Chondrocyte (in vitro differentiated cells): ENCODE data around the gene OR4C45. TPM values are rescaled to one million over a fixed set of nuclear protein-coding genes. Genes with fewer than 3 reads are reported as not detected.
"Not testable (repeated sequence)": the region's sequence is repeated elsewhere in the genome, so short reads cannot be mapped to it uniquely, and the experiment has no call there.

ENCODE experiments used
- DNase-seq: peaks from one replicate; pipeline ENCODE4 v3.0.0; 2021; ENCODE audit warnings: mixed read lengths, low spot score
- H3K27ac Mint-ChIP-seq: one replicate; pipeline ENCODE4 v1.8.0; 2021; ENCODE audit warnings: mild to moderate bottlenecking, moderate library complexity, mixed read lengths; ENCODE audit not compliant: unreplicated experiment
- H3K27me3 Mint-ChIP-seq: 2 replicates; pipeline ENCODE4 v1.8.0; 2021; ENCODE audit warnings: low read depth, mixed read lengths
- H3K36me3 Mint-ChIP-seq: 2 replicates; pipeline ENCODE4 v1.8.0; 2021; ENCODE audit warnings: low read depth, mixed read lengths
- H3K4me1 Mint-ChIP-seq: 2 replicates; pipeline ENCODE4 v1.8.0; 2021; ENCODE audit warnings: low read depth, mild to moderate bottlenecking, mixed read lengths
- H3K4me3 Mint-ChIP-seq: one replicate; pipeline ENCODE4 v1.8.0; 2021; ENCODE audit warnings: mild to moderate bottlenecking, moderate library complexity, mixed read lengths; ENCODE audit not compliant: unreplicated experiment
- H3K9me3 Mint-ChIP-seq: 2 replicates; pipeline ENCODE4 v1.8.0; 2021; ENCODE audit warnings: low read depth, mixed read lengths
- total RNA-seq: library from RNA; stranded (reverse); gene quantifications from 3 replicates; pipeline ENCODE4 v1.2.1, GENCODE V29; 2021
- TF ChIP-seq, protein P1 (sequence below): fragments of 200-600 bp; sonication (generic); IDR thresholded peaks from 2 replicates; pipeline ENCODE4 v1.5.0; 2021; ENCODE audit warnings: antibody characterized with exemption, mild to moderate bottlenecking, moderate library complexity

The OR4C45 gene
- total RNA-seq, 1 donor from 2014 or later: not detected

DNA sequence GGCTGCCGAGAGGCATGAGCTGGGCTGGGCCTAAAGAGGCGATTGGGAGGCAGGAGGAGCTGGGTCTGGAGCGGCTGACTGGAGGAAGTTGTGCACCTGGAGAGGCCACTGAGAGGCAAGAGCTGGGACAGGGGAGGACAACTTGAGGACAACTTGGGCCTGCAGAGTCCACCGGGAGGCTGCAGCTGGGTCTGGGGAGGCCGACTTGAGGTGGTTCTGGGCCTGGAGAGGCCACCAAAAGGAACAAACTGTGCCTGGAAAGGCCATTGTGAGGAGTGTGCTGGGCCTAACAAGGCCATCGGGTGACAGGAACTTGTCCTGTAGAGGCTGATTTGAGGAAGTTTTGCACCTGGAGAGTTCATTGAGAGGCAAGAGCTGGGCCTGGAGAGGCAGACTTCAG lies 41.5 kb downstream of the OR4C45 start:
- TF ChIP-seq, protein P1, sequence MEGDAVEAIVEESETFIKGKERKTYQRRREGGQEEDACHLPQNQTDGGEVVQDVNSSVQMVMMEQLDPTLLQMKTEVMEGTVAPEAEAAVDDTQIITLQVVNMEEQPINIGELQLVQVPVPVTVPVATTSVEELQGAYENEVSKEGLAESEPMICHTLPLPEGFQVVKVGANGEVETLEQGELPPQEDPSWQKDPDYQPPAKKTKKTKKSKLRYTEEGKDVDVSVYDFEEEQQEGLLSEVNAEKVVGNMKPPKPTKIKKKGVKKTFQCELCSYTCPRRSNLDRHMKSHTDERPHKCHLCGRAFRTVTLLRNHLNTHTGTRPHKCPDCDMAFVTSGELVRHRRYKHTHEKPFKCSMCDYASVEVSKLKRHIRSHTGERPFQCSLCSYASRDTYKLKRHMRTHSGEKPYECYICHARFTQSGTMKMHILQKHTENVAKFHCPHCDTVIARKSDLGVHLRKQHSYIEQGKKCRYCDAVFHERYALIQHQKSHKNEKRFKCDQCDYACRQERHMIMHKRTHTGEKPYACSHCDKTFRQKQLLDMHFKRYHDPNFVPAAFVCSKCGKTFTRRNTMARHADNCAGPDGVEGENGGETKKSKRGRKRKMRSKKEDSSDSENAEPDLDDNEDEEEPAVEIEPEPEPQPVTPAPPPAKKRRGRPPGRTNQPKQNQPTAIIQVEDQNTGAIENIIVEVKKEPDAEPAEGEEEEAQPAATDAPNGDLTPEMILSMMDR: no peak
- H3K9me3 Mint-ChIP-seq: peaks cover 86% of the 10 kb centered on the region
- no peaks in the 10 kb centered on the region for H3K4me1 Mint-ChIP-seq
- H3K27ac Mint-ChIP-seq: no peak overlapping the region
- H3K4me3 Mint-ChIP-seq: no peak overlapping the region
- no peak for DNase-seq
- H3K27me3 Mint-ChIP-seq: no peaks in the 10 kb centered on the region
- H3K36me3 Mint-ChIP-seq: peaks cover 6% of the 10 kb centered on the region

- Mint-ChIP-seq H3K36me3 (peaks cover 6% of the 10 kb centered on the region), H3K9me3 (peaks cover 89% of the 10 kb centered on the region), H3K27ac (no peak overlapping the region), H3K4me1 (no peaks in the 10 kb centered on the region), H3K4me3 (no peak overlapping the region), H3K27me3 (no peaks in the 10 kb centered on the region)
- TF ChIP-seq, protein P1: no peak
- no peak for DNase-seq
Observed at GRCh38 chr11:50075856-50076255, 43.2 kb downstream of the OR4C45 start.

- H3K27me3 Mint-ChIP-seq: no peaks in the 10 kb centered on the region
- no peak overlapping the region for H3K27ac Mint-ChIP-seq
- no peak overlapping the region for H3K4me3 Mint-ChIP-seq
- peaks cover 4% of the 10 kb centered on the region for H3K36me3 Mint-ChIP-seq
- no peaks in the 10 kb centered on the region for H3K4me1 Mint-ChIP-seq
- DNase-seq: no peak
- peaks cover 78% of the 10 kb centered on the region for H3K9me3 Mint-ChIP-seq
- TF ChIP-seq, protein P1: no peak
Observed at GRCh38 chr11:50077526-50077925, 44.9 kb downstream of the OR4C45 start.

- Mint-ChIP-seq H3K9me3 (peaks cover 80% of the 10 kb centered on the region), H3K4me3 (no peak overlapping the region), H3K27me3 (no peaks in the 10 kb centered on the region), H3K36me3 (peaks cover 4% of the 10 kb centered on the region), H3K27ac (no peak overlapping the region), H3K4me1 (no peaks in the 10 kb centered on the region)
- DNase-seq: no peak
- TF ChIP-seq, protein P1: no peak
Observed at GRCh38 chr11:50078001-50078400, 45.3 kb downstream of the OR4C45 start.

DNA sequence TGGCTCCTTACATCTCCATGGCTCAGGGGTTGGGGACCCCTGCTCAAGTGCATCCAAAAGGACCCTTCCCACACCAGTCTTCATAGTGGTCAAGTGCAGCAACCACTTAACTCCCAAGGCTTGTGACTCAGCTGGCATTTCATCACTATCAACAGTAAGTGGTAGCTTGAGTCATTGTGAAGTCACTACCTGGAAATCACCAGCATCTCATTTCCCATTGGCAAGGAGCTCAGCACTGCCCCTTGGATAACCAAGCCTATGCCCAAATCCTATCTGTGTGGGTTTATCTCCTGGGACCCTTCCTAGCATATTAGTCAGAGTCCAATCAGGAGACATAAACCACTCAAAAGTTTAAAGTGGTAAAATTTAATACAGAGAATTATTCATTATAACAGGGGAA lies 46.3 kb downstream of the OR4C45 start:
- DNase-seq, H3K27me3 Mint-ChIP-seq, H3K4me1 Mint-ChIP-seq, H3K36me3 Mint-ChIP-seq, H3K4me3 Mint-ChIP-seq, H3K27ac Mint-ChIP-seq: not testable (repeated sequence)
- peaks cover 80% of the 10 kb centered on the region for H3K9me3 Mint-ChIP-seq

DNA sequence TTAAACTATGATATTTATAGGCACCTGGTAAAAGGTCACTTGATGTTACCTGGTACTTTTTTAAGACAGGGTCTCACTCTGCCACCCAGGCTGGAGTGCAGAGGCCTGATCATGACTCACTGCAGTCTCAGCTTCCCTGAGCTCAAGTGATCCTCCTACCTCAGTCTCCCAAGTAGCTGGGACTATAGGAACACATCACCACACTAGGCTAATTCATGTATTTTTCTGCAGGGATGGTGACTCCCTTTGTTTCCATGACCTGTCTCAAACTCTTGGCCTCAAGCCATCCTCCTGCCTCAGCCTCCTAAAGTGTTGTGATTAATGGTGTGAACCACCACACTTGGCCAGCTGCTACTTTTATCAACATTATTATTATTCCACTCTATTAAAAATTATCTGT lies 47.6 kb downstream of the OR4C45 start:
- H3K4me3 Mint-ChIP-seq: no peak overlapping the region
- H3K36me3 Mint-ChIP-seq: peaks cover 4% of the 10 kb centered on the region
- H3K4me1 Mint-ChIP-seq: no peaks in the 10 kb centered on the region
- TF ChIP-seq, protein P1: no peak
- peaks cover 75% of the 10 kb centered on the region for H3K9me3 Mint-ChIP-seq
- no peak overlapping the region for H3K27ac Mint-ChIP-seq
- DNase-seq: no peak
- no peaks in the 10 kb centered on the region for H3K27me3 Mint-ChIP-seq
